Hepatocyte (in vitro differentiated cells): ENCODE measurements around the gene SCPEP1. TPM values are rescaled to one million over a fixed set of nuclear protein-coding genes. Genes with fewer than 3 reads are reported as not detected.

ENCODE experiments used
- DNase-seq: peaks from one replicate; pipeline ENCODE4 v3.0.0-alpha.2; 2016; ENCODE audit warnings: low spot score
- H2AFZ ChIP-seq: fragments of 200-600 bp; sonication (generic); 2 replicates; pipeline ENCODE4 v1.6.0; 2016; ENCODE audit warnings: antibody characterized with exemption, mild to moderate bottlenecking
- H3K27ac ChIP-seq: fragments of 200-600 bp; sonication (generic); 2 replicates; pipeline ENCODE4 v1.5.1; 2016; ENCODE audit warnings: mild to moderate bottlenecking
- H3K27me3 ChIP-seq: fragments of 200-600 bp; sonication (generic); 2 replicates; pipeline ENCODE4 v1.6.1; 2016
- H3K36me3 ChIP-seq: fragments of 200-600 bp; sonication (generic); replicated peaks from 2 replicates; pipeline ENCODE4 v1.5.1; 2016; ENCODE audit warnings: low read depth; ENCODE audit not compliant: insufficient read depth
- H3K4me1 ChIP-seq: fragments of 200-600 bp; sonication (generic); 2 replicates; pipeline ENCODE4 v1.5.1; 2016; ENCODE audit warnings: mild to moderate bottlenecking, moderate library complexity; ENCODE audit not compliant: insufficient read depth
- H3K4me2 ChIP-seq: fragments of 200-600 bp; sonication (generic); 2 replicates; pipeline ENCODE4 v1.6.0; 2016
- H3K4me3 ChIP-seq: fragments of 200-600 bp; sonication (generic); 2 replicates; pipeline ENCODE4 v1.5.1; 2016; ENCODE audit warnings: mild to moderate bottlenecking
- H3K79me2 ChIP-seq: fragments of 200-600 bp; sonication (generic); 2 replicates; pipeline ENCODE4 v1.6.0; 2017; ENCODE audit warnings: mild to moderate bottlenecking
- H3K9me2 ChIP-seq: fragments of 200-600 bp; sonication (generic); replicated peaks from 2 replicates; pipeline ENCODE4 v1.6.0; 2017; ENCODE audit warnings: mild to moderate bottlenecking; ENCODE audit not compliant: insufficient read depth
- H3K9me3 ChIP-seq: fragments of 200-600 bp; sonication (generic); 2 replicates; pipeline ENCODE4 v1.5.1; 2016; ENCODE audit warnings: low read depth, mild to moderate bottlenecking
- H4K20me1 ChIP-seq: fragments of 200-600 bp; sonication (generic); 2 replicates; pipeline ENCODE4 v1.6.0; 2016; ENCODE audit warnings: mild to moderate bottlenecking; ENCODE audit not compliant: insufficient read depth, poor library complexity, severe bottlenecking
- CTCF ChIP-seq: fragments of 200-600 bp; sonication (generic); IDR thresholded peaks from 2 replicates; pipeline ENCODE4 v1.5.1; 2016; ENCODE audit warnings: antibody characterized with exemption, mild to moderate bottlenecking; ENCODE audit not compliant: poor library complexity
- EZH2 ChIP-seq: fragments of 200-600 bp; sonication (generic); IDR thresholded peaks from 2 replicates; pipeline ENCODE4 v1.6.1; 2016; ENCODE audit warnings: antibody characterized with exemption, mild to moderate bottlenecking, borderline replicate concordance
- EZH2phosphoT487 ChIP-seq: fragments of 200-600 bp; sonication (generic); IDR thresholded peaks from one replicate; pipeline ENCODE4 v1.6.1; 2018; ENCODE audit warnings: antibody characterized with exemption, mild to moderate bottlenecking, low read depth, moderate library complexity; ENCODE audit not compliant: unreplicated experiment, severe bottlenecking
- WGBS: methylation state at CpG from one replicate; pipeline ENCODE4 v1.1.6; 2016; ENCODE audit warnings: low lambda C conversion rate; ENCODE audit errors: missing lambda C conversion rate; 5-methylcytosine and 5-hydroxymethylcytosine counted together
- polyA plus RNA-seq: library from polyadenylated mRNA; unstranded; fragments of >200 nt; fragmentation: Nextera tagmentation; extraction: Ambion mirVana; gene quantifications from 2 replicates; pipeline ENCODE4 v1.2.1, GENCODE V29; 2016
- total RNA-seq: library from RNA; depleted of rRNA; stranded (reverse); fragments of >200 nt; gene quantifications from 2 replicates; pipeline ENCODE4 v1.2.3, GENCODE V29; 2014

Gene SCPEP1
- total and polyA plus RNA-seq, 2 experiments from 2014 or later: 81.2 to 90.5 TPM

- DNase-seq: no peak
- H2AFZ ChIP-seq: no peak overlapping the region
- H3K79me2 ChIP-seq: no peaks in the 10 kb centered on the region
- no peak overlapping the region for H3K27ac ChIP-seq
- H4K20me1 ChIP-seq: no peaks in the 10 kb centered on the region
- H3K9me2 ChIP-seq: no peaks in the 10 kb centered on the region
- no peaks in the 10 kb centered on the region for H3K36me3 ChIP-seq
- no peaks in the 10 kb centered on the region for H3K27me3 ChIP-seq
- no peaks in the 10 kb centered on the region for H3K9me3 ChIP-seq
- no peak overlapping the region for H3K4me2 ChIP-seq
- WGBS: 91% methylated on average over 2 of the region's 2 CpGs
- TF ChIP-seq EZH2phosphoT487 (no peak), CTCF (no peak), EZH2 (no peak)
- H3K4me1 ChIP-seq: no peaks in the 10 kb centered on the region
- no peak overlapping the region for H3K4me3 ChIP-seq
Observed at GRCh38 chr17:57048096-57048495, 70.2 kb downstream of the SCPEP1 start.

- H3K4me1 ChIP-seq: no peaks in the 10 kb centered on the region
- no peak overlapping the region for H3K4me3 ChIP-seq
- H4K20me1 ChIP-seq: no peaks in the 10 kb centered on the region
- TF ChIP-seq EZH2phosphoT487: no peak
- TF ChIP-seq CTCF: no peak
- H3K36me3 ChIP-seq: no peaks in the 10 kb centered on the region
- H3K9me3 ChIP-seq: no peaks in the 10 kb centered on the region
- H3K27me3 ChIP-seq: no peaks in the 10 kb centered on the region
- H3K27ac ChIP-seq: no peak overlapping the region
- H2AFZ ChIP-seq: no peak overlapping the region
- no peaks in the 10 kb centered on the region for H3K79me2 ChIP-seq
- WGBS: 66% methylated on average over 5 of the region's 5 CpGs
- no peak overlapping the region for H3K4me2 ChIP-seq
- H3K9me2 ChIP-seq: no peaks in the 10 kb centered on the region
- DNase-seq: no peak
Observed at GRCh38 chr17:57050306-57050705, 72.4 kb downstream of the SCPEP1 start.

DNA sequence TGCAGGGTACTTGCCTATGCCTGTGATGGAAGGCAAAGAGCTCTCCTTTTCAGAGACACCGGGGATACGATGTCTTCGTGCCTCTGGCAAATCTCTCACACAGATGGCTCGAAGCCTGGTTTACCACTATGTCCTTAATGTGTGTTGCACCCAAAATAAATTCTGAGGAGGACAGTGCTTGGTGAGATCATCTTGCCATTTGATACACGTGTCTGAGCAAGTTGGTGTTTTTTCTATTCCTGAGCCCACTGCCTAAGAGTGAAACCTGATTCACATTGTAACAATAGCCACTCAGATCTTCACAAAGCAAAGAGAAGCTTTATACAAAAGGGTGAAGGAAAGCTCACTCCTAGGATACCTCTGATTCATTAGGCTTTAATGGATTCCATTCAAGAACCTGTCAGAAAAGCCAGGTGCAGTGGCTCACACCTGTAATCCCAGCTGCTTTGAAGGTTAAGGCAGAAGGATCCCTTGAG is 74.0 kb downstream of the SCPEP1 start:
- WGBS: 62% methylated on average over 5 of the region's 5 CpGs
- no peak for DNase-seq

More for the DNA sequence above, 74.0 kb downstream of the SCPEP1 start:
- no peaks in the 10 kb centered on the region for H3K36me3 ChIP-seq
- H3K79me2 ChIP-seq: no peaks in the 10 kb centered on the region
- H3K9me3 ChIP-seq: no peaks in the 10 kb centered on the region
- no peaks in the 10 kb centered on the region for H3K4me1 ChIP-seq
- H3K27ac ChIP-seq: no peak overlapping the region
- H3K27me3 ChIP-seq: no peaks in the 10 kb centered on the region
- no peak overlapping the region for H3K4me3 ChIP-seq
- no peak overlapping the region for H2AFZ ChIP-seq
- H4K20me1 ChIP-seq: no peaks in the 10 kb centered on the region
- no peaks in the 10 kb centered on the region for H3K9me2 ChIP-seq
- TF ChIP-seq EZH2: no peak
- no peak for TF ChIP-seq CTCF
- no peak for TF ChIP-seq EZH2phosphoT487
- H3K4me2 ChIP-seq: no peak overlapping the region

Other genes starting within 250 kb of the SCPEP1 start
- gene C17orf67, start 144.2 kb upstream of the SCPEP1 start, total RNA-seq: 0.16 and 0.27 TPM in 2 replicates
- gene C17orf67, start 144.2 kb upstream of the SCPEP1 start, polyA plus RNA-seq: 0.73 and 1.6 TPM in 2 replicates
- 5.5 and 6.6 TPM in 2 replicates for gene DGKE, start 144.0 kb upstream of the SCPEP1 start, total RNA-seq
- 1.2 and 3.4 TPM in 2 replicates for gene DGKE, start 144.0 kb upstream of the SCPEP1 start, polyA plus RNA-seq
- gene TRIM25, start 64.1 kb upstream of the SCPEP1 start, total RNA-seq: 24.6 and 26.3 TPM in 2 replicates
- 9.1 and 11.4 TPM in 2 replicates for gene TRIM25, start 64.1 kb upstream of the SCPEP1 start, polyA plus RNA-seq
- gene COIL, start 17.1 kb upstream of the SCPEP1 start, total RNA-seq: 19.8 and 21.0 TPM in 2 replicates
- 12.9 and 18.4 TPM in 2 replicates for gene COIL, start 17.1 kb upstream of the SCPEP1 start, polyA plus RNA-seq
- 46.7 and 59.1 TPM in 2 replicates for gene AKAP1, start 107.1 kb downstream of the SCPEP1 start, total RNA-seq
- gene AKAP1, start 107.1 kb downstream of the SCPEP1 start, polyA plus RNA-seq: 28.0 and 33.0 TPM in 2 replicates